Naive thymus-derived CD4-positive, alpha-beta T cell (primary cell): ENCODE measurements around the gene DYRK2. TPM values are rescaled to one million over a fixed set of nuclear protein-coding genes. Genes with fewer than 3 reads are reported as not detected.
A peak's percentile ranks its signal among the peaks of the same experiment; 100 is the strongest.

Experiments used
- ATAC-seq: fragments of 150-1000 bp; cut with Tn5 transposase; 2 replicates; pipeline ENCODE4 v1.10.0; 2021; ENCODE audit warnings: mild to moderate bottlenecking, moderate library complexity
- CTCF ChIA-PET: fragments of 350-600 bp; sonication (Branson Sonifier 250); formaldehyde crosslinking; loops from one replicate; lab custom pipeline; 2021; ENCODE audit warnings: antibody characterized with exemption; lab: Charles Lee
- POLR2A ChIA-PET: fragments of 350-600 bp; sonication (Branson Sonifier 250); formaldehyde crosslinking; loops from one replicate; lab custom pipeline; 2021; ENCODE audit warnings: antibody characterized with exemption, inconsistent platforms; lab: Charles Lee
- DNase-seq, 9 donors: peaks; one replicate each; pipeline versions ENCODE4 v3.0.0 to v3.0.0-alpha.2; 2020 to 2022; ENCODE audit warnings: mixed read lengths in 1 of 9
- H3K27ac ChIP-seq: one replicate; pipeline ENCODE4 v1.7.0; 2013; ENCODE audit warnings: mild to moderate bottlenecking, low read depth, low read length, moderate library complexity
- H3K27me3 ChIP-seq, 2 donors: one replicate each; pipeline ENCODE4 v1.7.0; 2013; ENCODE audit warnings: low read length in 2 of 2, mild to moderate bottlenecking in 2 of 2, moderate library complexity in 2 of 2; ENCODE audit not compliant: control insufficient read depth in 2 of 2, insufficient read depth in 2 of 2
- H3K36me3 ChIP-seq, 3 experiments: 1 replicate in 2 of 3; 2 replicates in 1 of 3; pipeline ENCODE4 v1.7.0; 2013; ENCODE audit warnings: low read length in 3 of 3, mild to moderate bottlenecking in 3 of 3, moderate library complexity in 1 of 3; ENCODE audit not compliant: insufficient read depth in 3 of 3, control insufficient read depth in 2 of 3
- H3K4me1 ChIP-seq, 2 donors: one replicate each; pipeline ENCODE4 v1.7.0; 2013; ENCODE audit warnings: low read length in 2 of 2, mild to moderate bottlenecking in 2 of 2, moderate library complexity in 1 of 2; ENCODE audit not compliant: control insufficient read depth in 2 of 2, insufficient read depth in 2 of 2
- H3K4me3 ChIP-seq: 2 replicates; pipeline ENCODE4 v1.7.0; 2013; ENCODE audit warnings: mild to moderate bottlenecking, low read length
- H3K9me3 ChIP-seq, 3 experiments: 1 replicate in 2 of 3; 2 replicates in 1 of 3; pipeline ENCODE4 v1.7.0; 2013; ENCODE audit warnings: low read length in 3 of 3; ENCODE audit not compliant: control insufficient read depth in 2 of 3
- H3K27ac Mint-ChIP-seq, 9 donors: one replicate each; pipeline ENCODE4 v1.8.0; 2020 to 2022; ENCODE audit warnings: mixed read lengths in 9 of 9, mild to moderate bottlenecking in 8 of 9, moderate library complexity in 5 of 9, inconsistent platforms in 2 of 9
- H3K27me3 Mint-ChIP-seq, 5 donors: one replicate each; pipeline ENCODE4 v1.8.0; 2021 to 2022; ENCODE audit warnings: mixed read lengths in 5 of 5, mild to moderate bottlenecking in 1 of 5
- H3K36me3 Mint-ChIP-seq, 5 donors: one replicate each; pipeline ENCODE4 v1.8.0; 2020 to 2022; ENCODE audit warnings: mixed read lengths in 5 of 5, mild to moderate bottlenecking in 3 of 5, inconsistent platforms in 1 of 5
- H3K4me1 Mint-ChIP-seq, 7 donors: one replicate each; pipeline ENCODE4 v1.8.0; 2020 to 2022; ENCODE audit warnings: mixed read lengths in 7 of 7, mild to moderate bottlenecking in 3 of 7, inconsistent platforms in 1 of 7
- H3K4me3 Mint-ChIP-seq, 10 donors: one replicate each; pipeline ENCODE4 v1.8.0; 2020 to 2022; ENCODE audit warnings: mild to moderate bottlenecking in 10 of 10, mixed read lengths in 10 of 10, moderate library complexity in 6 of 10, inconsistent platforms in 2 of 10
- H3K9me3 Mint-ChIP-seq, 11 donors: one replicate each; pipeline ENCODE4 v1.8.0; 2020 to 2022; ENCODE audit warnings: mixed read lengths in 11 of 11, mild to moderate bottlenecking in 4 of 11, inconsistent platforms in 1 of 11, moderate library complexity in 1 of 11
- intact Hi-C, 2 donors: fragments of 100-400 bp; cut with micrococcal nuclease; formaldehyde crosslinking; loops; one replicate each; pipeline ENCODE4 v1.15.1; 2023
- polyA plus RNA-seq, 2 donors: library from polyadenylated mRNA; unstranded; fragments of 300-500 nt; fragmentation: Illumina TruSeq; gene quantifications; one replicate each; pipeline ENCODE4 v1.2.3, GENCODE V29; 2021
- total RNA-seq, 6 experiments: library from RNA in 5 of 6; stranded (reverse) in 5 of 6; gene quantifications; 1 replicate in 5 of 6; 2 replicates in 1 of 6; pipeline ENCODE4 v1.2.3 and lab custom pipeline; 2021 to 2026

The DYRK2 gene
- total and polyA plus RNA-seq, 7 experiments from 2014 or later: 55.3 to 157 (median 98.1) TPM

DNA sequence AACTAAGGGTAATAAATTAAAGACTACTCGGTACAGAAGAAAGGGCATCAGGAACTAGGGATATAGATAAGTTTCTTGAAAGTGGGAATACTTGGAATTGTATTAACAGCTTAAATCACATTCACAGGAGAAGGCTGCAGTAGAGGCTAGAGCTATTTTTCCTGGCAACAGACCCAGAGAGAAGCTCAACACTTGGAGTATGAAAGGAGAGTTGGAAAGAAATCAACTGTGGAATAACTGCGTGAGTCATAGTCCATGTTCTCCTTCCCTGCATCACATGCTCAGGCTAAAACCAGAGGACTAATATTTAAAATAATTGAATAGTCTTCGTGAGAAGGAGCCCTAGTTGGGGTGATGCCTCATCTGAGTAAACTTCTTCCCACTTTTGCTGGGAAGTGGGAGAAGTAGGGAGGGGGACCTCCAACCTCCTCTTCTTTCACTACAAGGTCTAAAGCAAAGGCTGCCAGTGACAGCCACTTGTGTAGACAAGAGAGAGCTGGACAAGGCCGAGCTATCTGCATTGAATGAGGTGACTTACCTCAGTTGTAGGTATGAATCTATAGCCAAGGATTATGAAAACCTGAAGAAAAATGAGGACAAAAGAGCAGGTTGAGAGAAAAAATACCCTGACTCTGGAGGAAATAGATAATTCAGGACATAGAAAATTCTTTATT lies 32.7 kb downstream of the DYRK2 start:
- ChIA-PET CTCF (interaction anchor here (0.6 kb wide), 1 partner anchor 309 kb away, joined by 8 read pairs; no protein-coding TSS in a partner anchor), POLR2A (no interaction called here)
- peaks cover 7 to 26% (median 24%) of the 10 kb centered on the region in 7 donors for H3K4me1 Mint-ChIP-seq
- Histone ChIP-seq H3K4me3 (no peak overlapping the region), H3K27me3 (no peaks in the 10 kb centered on the region), H3K9me3 (no peaks in the 10 kb centered on the region), H3K4me1 (peaks cover 0 to 10% of the 10 kb centered on the region in 2 donors), H3K27ac (no peak overlapping the region), H3K36me3 (no peaks in the 10 kb centered on the region)
- no peak for ATAC-seq
- H3K4me3 Mint-ChIP-seq: no peak overlapping the region
- intact Hi-C loops: no loop called here
- peaks cover 0 to 17% (median 0%) of the 10 kb centered on the region in 5 donors for H3K27me3 Mint-ChIP-seq
- H3K36me3 Mint-ChIP-seq: peaks cover 4 to 43% (median 31%) of the 10 kb centered on the region in 5 donors
- peaks cover 0 to 5% (median 0%) of the 10 kb centered on the region in 11 donors for H3K9me3 Mint-ChIP-seq
- DNase-seq: no peak
- peak overlapping the region in 1 of 9 donors; percentile 10 for H3K27ac Mint-ChIP-seq

DNA sequence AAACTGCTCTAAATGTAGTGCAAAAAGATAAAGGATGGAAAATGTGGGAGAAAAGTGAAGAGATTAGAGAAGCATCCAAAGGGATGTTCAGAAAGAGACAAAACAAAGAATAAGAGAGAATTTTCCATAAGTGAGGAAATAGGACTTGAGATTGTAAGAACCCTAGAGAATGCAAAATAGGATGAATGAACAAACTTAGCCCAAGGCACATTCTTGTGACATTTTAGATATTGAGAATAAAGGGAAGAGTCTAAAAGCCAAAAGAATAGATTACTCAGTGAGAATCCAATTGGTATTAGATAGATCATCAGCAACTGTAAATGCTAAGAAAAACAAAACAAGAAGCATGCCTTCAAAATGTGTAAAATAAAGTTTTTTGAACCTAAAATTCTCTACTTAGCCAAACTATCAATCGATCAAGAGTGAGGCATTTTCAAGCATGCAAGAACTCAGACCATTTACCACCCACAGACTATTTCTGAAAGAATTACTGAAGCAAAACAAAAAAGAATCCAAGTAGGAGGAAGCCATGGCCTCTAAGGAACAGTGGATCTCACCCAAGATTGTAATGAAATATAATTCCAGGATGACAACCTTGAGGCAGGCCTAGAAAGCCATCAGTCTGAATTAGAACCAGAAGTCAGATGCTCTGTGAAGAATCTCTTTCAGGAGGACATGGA lies 33.5 kb downstream of the DYRK2 start:
- no peaks in the 10 kb centered on the region for H3K27me3 ChIP-seq
- H3K4me1 ChIP-seq: peaks cover 0 to 10% of the 10 kb centered on the region in 2 donors
- Mint-ChIP-seq H3K36me3 (peaks cover 6 to 46% (median 31%) of the 10 kb centered on the region in 5 donors), H3K4me3 (no peak overlapping the region), H3K9me3 (peaks cover 0 to 5% (median 0%) of the 10 kb centered on the region in 11 donors), H3K4me1 (peaks cover 7 to 21% (median 18%) of the 10 kb centered on the region in 7 donors), H3K27me3 (peaks cover 0 to 20% (median 0%) of the 10 kb centered on the region in 5 donors), H3K27ac (peak overlapping the region in 1 of 9 donors; percentile 26)
- no peak overlapping the region for H3K4me3 ChIP-seq
- DNase-seq: no peak
- H3K27ac ChIP-seq: no peak overlapping the region
- H3K36me3 ChIP-seq: no peaks in the 10 kb centered on the region
- intact Hi-C loops: no loop called here
- ChIA-PET POLR2A (no interaction called here), CTCF (no interaction called here)
- no peak for ATAC-seq
- no peaks in the 10 kb centered on the region for H3K9me3 ChIP-seq

DNA sequence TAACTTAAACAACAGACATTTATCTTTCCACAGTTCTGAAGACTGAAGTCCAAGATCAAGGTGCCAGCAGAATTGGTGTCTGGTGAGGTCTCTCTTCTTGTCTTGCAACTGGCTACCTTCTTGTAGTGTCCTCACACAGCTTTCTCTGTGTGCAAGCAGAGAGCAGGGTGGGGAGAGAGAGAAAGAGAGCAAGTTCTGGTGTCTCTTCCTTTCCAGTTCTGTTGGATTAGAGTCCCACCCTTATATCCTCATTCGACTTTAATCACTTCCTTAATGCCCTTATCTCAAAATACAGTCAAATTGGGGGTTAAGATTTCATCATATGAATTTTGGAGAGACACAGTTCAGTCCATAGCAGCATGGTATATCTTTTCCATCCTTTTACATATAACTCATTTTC lies 40.8 kb downstream of the DYRK2 start:
- no peak for DNase-seq
- Histone ChIP-seq H3K4me3 (no peak overlapping the region), H3K27ac (no peak overlapping the region), H3K9me3 (no peaks in the 10 kb centered on the region), H3K36me3 (no peaks in the 10 kb centered on the region), H3K4me1 (no peaks in the 10 kb centered on the region), H3K27me3 (no peaks in the 10 kb centered on the region)
- POLR2A ChIA-PET: interaction anchor here (1.1 kb wide), 1 partner anchor 180 kb away, joined by 3 read pairs; no protein-coding TSS in a partner anchor
- ATAC-seq: no peak
- Mint-ChIP-seq H3K9me3 (peaks cover 0 to 4% (median 0%) of the 10 kb centered on the region in 11 donors), H3K36me3 (peaks cover 4 to 49% (median 10%) of the 10 kb centered on the region in 5 donors), H3K27ac (no peak overlapping the region), H3K4me1 (peaks cover 5 to 12% (median 6%) of the 10 kb centered on the region in 7 donors), H3K27me3 (peaks cover 0 to 41% (median 0%) of the 10 kb centered on the region in 5 donors), H3K4me3 (no peak overlapping the region)
- CTCF ChIA-PET: no interaction called here
- intact Hi-C loops: no loop called here

DNA sequence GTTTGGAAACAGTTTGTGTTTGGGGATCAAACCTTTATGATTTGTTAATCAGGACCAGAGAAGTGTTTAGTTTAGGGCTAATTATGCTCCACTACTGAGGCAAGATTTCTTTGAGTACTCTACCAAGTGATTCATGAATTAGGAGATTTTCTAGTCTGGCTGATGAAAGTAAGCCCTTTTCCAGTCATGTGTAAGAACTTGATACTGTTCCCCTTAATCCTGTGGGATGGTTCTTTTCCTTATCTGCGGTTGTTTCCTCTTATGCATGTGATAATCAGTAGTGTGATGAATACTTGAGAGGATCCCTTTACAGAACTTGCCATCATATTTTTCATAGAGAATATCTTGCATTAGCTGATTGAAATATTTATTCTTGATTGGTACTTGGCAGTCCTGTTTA lies 42.1 kb downstream of the DYRK2 start:
- Histone ChIP-seq H3K27ac (no peak overlapping the region), H3K4me3 (no peak overlapping the region), H3K4me1 (no peaks in the 10 kb centered on the region), H3K36me3 (no peaks in the 10 kb centered on the region), H3K27me3 (no peaks in the 10 kb centered on the region), H3K9me3 (no peaks in the 10 kb centered on the region)
- Mint-ChIP-seq H3K9me3 (peaks cover 0 to 4% (median 0%) of the 10 kb centered on the region in 11 donors), H3K4me1 (peaks cover 8 to 25% (median 18%) of the 10 kb centered on the region in 7 donors), H3K27me3 (peaks cover 0 to 42% (median 0%) of the 10 kb centered on the region in 5 donors), H3K27ac (no peak overlapping the region), H3K36me3 (peaks cover 4 to 42% (median 10%) of the 10 kb centered on the region in 5 donors), H3K4me3 (no peak overlapping the region)
- ATAC-seq: no peak
- no peak for DNase-seq
- POLR2A ChIA-PET: interaction anchor here (0.7 kb wide), 1 partner anchor 510 kb away, joined by 3 read pairs; no protein-coding TSS in a partner anchor
- CTCF ChIA-PET: interaction anchor here (0.7 to 0.9 kb wide), 2 partner anchors 9 to 151 kb away, joined by 3 to 4 read pairs; no protein-coding TSS in a partner anchor
- intact Hi-C loops: loop anchor here in 1 of 2 donors (1.0 kb wide), 1 partner anchor 9 kb away; no protein-coding TSS in a partner anchor

DNA sequence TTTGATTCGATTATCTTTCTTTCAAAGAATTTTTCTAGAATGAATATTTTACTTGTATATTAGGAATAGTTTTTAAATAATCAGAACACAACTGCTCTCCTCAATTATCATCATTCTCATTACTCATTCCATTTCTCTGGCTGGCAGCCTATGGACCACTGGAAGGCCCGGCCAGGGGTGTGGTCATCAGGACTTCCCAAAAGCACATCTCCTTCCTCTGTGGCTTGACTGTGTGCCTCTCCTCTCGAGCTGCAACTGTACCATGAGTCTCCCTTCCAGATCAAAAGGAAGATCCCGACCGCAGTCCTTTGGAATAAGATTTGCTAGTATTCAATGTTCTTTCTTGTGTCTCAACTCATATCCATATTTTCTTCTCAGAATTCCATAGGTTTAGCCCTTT lies 42.7 kb downstream of the DYRK2 start:
- Mint-ChIP-seq H3K4me1 (peaks cover 10 to 31% (median 24%) of the 10 kb centered on the region in 7 donors), H3K9me3 (peaks cover 0 to 4% (median 0%) of the 10 kb centered on the region in 11 donors), H3K36me3 (peaks cover 4 to 42% (median 10%) of the 10 kb centered on the region in 5 donors), H3K27me3 (peaks cover 0 to 45% (median 0%) of the 10 kb centered on the region in 5 donors), H3K4me3 (no peak overlapping the region), H3K27ac (no peak overlapping the region)
- H3K27me3 ChIP-seq: no peaks in the 10 kb centered on the region
- H3K36me3 ChIP-seq: no peaks in the 10 kb centered on the region
- no peaks in the 10 kb centered on the region for H3K9me3 ChIP-seq
- no peak overlapping the region for H3K4me3 ChIP-seq
- H3K4me1 ChIP-seq: no peaks in the 10 kb centered on the region
- DNase-seq (no peak), ATAC-seq (no peak)
- no peak overlapping the region for H3K27ac ChIP-seq
- ChIA-PET POLR2A (no interaction called here), CTCF (no interaction called here)
- intact Hi-C loops: no loop called here

DNA sequence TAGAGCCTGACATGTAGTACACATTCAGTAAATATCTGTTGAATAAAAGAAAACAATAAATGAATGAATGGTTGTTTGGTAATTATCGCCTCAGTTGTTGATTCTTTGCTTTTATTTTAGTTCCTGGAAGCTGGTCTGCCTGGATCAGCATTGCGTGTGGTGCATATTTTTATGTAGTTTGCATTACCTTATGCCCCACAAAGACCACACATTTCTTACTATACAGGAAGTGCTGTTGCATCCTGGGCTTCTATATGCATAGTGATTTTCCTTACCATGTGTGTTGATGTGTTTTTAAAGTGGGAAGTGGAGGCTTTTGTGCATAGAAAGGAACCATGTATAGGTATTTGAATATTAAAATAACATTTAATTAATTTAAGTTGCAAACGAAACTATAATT lies 43.6 kb downstream of the DYRK2 start:
- H3K9me3 ChIP-seq: no peaks in the 10 kb centered on the region
- intact Hi-C loops: no loop called here
- DNase-seq (no peak), ATAC-seq (no peak)
- no peak overlapping the region for H3K4me3 ChIP-seq
- no peak overlapping the region for H3K27ac Mint-ChIP-seq
- H3K9me3 Mint-ChIP-seq: peaks cover 0 to 4% (median 0%) of the 10 kb centered on the region in 11 donors
- H3K36me3 ChIP-seq: no peaks in the 10 kb centered on the region
- no peak overlapping the region for H3K27ac ChIP-seq
- H3K4me3 Mint-ChIP-seq: no peak overlapping the region
- H3K27me3 ChIP-seq: no peaks in the 10 kb centered on the region
- H3K4me1 Mint-ChIP-seq: peaks cover 11 to 40% (median 32%) of the 10 kb centered on the region in 7 donors
- peaks cover 4 to 5% of the 10 kb centered on the region in 2 donors for H3K4me1 ChIP-seq
- H3K36me3 Mint-ChIP-seq: peaks cover 4 to 39% (median 11%) of the 10 kb centered on the region in 5 donors
- POLR2A ChIA-PET: no interaction called here
- H3K27me3 Mint-ChIP-seq: peaks cover 0 to 47% (median 0%) of the 10 kb centered on the region in 5 donors
- CTCF ChIA-PET: no interaction called here
